GM18907 (cell line): ENCODE results near the gene HIC1.

Experiments used
- ATAC-seq: cut with Tn5 transposase; IDR thresholded peaks from one replicate; pipeline ENCODE4 v1.9.1; 2021; ENCODE audit warnings: mild to moderate bottlenecking, moderate library complexity; ENCODE audit not compliant: unreplicated experiment

Gene HIC1

GRCh38 chr17:2044263-2044894 is 10.5 kb upstream of the HIC1 start:
- no peak for ATAC-seq

DNA sequence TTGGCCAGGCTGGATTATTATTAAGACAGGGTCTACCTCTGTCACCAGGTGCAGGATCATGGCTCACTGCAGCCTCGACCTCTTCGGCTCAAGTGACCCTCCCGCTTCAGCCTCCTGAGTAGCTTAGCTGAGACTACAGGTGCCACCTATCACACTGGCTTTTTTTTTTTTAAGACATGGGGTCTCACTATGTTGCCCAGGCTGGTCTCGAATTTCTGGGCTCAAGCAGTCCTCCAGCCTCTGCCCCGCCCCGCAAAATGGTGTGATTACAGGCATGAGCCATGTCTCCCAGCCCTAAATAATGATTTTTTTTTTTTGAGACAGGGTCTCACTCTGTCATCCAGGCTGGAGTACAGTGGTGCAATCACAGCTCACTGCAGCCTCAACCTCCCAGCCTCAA is 7.3 kb upstream of the HIC1 start:
- ATAC-seq = no peak

GRCh38 chr17:2048805-2049204 is 6.1 kb upstream of the HIC1 start:
- ATAC-seq = no peak

DNA sequence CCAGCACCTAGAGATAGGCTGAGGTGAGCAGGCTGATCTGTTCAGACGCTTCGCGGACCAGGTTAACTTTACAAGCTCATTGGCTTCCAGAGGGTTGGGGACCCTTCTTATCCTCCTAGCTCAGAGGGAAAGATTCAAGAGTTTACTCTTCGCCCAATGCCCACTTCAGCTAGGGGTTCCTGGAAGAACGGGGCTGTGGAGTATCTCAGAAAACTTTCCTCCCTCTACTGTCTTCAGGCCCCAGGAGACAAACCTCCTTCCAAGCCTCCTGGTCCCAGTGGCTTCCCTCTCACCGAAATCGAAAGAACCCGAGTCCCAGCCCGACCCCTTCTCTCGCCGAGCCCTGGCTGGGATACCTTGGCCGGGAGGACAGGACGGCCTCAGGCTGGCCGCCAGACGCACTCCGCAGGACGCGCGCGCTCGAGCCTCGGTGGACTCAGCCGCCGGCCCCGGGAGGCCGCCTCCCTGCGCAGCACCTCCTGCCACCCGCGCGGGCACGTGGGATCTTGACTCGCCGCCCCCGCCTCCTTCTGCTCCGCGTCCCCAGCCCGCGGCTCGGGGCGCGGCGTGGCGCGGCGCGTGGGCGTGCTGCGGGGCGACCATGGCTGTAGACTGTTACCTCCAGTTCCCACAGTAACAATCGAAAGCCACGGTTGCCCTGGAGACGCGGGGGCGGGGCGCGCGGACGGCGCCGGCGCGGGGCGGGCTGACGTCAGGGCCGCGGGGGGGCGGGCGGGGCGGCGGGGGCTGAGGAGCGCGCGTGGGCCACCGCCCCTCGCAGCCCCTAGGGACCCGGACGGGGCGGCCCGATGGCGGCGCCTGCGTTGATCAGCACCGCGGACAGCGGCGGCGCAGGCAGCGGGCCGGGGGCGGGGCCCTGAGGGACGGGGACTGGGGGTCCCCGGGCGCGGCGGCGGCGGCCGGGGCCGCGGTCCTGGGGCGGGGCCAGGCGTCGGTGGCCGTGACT is 5.3 kb upstream of the HIC1 start:
- peak; percentile 50 for ATAC-seq

GRCh38 chr17:2050300-2051060 is 4.4 kb upstream of the HIC1 start:
- peak; percentile 15 for ATAC-seq

- ATAC-seq = no peak
Measured at GRCh38 chr17:2051061-2051932, 3.6 kb upstream of the HIC1 start.

DNA sequence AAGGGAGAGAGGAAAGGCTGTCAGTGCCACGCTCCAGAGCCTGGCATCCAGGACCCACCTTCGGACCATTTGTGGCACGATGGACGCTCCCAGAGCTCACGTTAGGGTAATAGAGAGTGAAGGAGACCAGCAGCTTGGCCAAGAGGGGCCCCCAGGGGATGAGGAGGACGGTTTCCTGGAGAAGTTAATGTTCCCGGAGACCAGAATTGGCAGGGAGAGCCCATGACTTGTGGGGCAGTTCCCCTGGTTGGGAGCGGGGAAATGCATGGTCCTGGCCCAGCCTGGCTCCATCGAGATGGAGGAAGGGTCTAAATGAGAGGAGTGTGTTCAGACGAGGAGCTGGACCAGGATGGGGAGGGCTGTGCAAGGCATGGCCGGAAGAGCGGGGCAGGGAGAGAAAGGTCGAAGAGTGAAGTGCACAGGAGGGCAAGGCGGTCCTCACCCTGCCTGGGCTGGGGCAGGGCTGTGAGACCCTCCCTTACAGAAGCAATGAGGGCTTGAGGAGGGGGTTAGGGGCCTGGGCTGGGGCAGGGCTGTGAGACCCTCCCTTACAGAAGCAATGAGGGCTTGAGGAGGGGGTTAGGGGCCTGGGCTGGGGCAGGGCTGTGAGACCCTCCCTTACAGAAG is 2.9 kb upstream of the HIC1 start:
- ATAC-seq = no peak

- no peak for ATAC-seq
Measured at GRCh38 chr17:2053380-2054261, 1.3 kb upstream of the HIC1 start.

GRCh38 chr17:2054262-2054511 is 716 bp upstream of the HIC1 start:
- no peak for ATAC-seq

GRCh38 chr17:2055292-2056205 is 646 bp downstream of the HIC1 start:
- no peak for ATAC-seq

DNA sequence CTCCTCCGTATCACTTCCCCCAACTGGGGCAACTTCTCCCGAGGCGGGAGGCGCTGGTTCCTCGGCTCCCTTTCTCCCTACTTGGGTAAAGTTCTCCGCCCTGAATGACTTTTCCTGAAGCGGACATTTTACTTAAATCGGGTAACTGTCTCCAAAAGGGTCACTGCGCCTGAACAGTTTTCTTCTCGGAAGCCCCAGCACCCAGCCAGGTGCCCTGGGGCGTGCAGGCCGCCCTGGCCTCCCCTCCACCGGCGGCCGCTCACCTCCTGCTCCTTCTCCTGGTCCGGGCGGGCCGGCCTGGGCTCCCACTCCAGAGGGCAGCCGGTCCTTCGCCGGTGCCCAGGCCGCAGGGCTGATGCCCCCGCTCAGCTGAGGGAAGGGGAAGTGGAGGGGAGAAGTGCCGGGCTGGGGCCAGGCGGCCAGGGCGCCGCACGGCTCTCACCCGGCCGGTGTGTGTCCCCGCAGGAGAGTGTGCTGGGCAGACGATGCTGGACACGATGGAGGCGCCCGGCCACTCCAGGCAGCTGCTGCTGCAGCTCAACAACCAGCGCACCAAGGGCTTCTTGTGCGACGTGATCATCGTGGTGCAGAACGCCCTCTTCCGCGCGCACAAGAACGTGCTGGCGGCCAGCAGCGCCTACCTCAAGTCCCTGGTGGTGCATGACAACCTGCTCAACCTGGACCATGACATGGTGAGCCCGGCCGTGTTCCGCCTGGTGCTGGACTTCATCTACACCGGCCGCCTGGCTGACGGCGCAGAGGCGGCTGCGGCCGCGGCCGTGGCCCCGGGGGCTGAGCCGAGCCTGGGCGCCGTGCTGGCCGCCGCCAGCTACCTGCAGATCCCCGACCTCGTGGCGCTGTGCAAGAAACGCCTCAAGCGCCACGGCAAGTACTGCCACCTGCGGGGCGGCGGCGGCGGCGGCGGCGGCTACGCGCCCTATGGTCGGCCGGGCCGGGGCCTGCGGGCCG is 1.6 kb downstream of the HIC1 start:
- ATAC-seq = no peak

GRCh38 chr17:2057175-2057759 is 2.4 kb downstream of the HIC1 start:
- ATAC-seq = no peak

DNA sequence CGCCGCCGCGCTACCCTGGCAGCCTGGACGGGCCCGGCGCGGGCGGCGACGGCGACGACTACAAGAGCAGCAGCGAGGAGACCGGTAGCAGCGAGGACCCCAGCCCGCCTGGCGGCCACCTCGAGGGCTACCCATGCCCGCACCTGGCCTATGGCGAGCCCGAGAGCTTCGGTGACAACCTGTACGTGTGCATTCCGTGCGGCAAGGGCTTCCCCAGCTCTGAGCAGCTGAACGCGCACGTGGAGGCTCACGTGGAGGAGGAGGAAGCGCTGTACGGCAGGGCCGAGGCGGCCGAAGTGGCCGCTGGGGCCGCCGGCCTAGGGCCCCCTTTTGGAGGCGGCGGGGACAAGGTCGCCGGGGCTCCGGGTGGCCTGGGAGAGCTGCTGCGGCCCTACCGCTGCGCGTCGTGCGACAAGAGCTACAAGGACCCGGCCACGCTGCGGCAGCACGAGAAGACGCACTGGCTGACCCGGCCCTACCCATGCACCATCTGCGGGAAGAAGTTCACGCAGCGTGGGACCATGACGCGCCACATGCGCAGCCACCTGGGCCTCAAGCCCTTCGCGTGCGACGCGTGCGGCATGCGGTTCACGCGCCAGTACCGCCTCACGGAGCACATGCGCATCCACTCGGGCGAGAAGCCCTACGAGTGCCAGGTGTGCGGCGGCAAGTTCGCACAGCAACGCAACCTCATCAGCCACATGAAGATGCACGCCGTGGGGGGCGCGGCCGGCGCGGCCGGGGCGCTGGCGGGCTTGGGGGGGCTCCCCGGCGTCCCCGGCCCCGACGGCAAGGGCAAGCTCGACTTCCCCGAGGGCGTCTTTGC is 3.1 kb downstream of the HIC1 start:
- no peak for ATAC-seq

GRCh38 chr17:2058586-2059546 is 4.0 kb downstream of the HIC1 start:
- no peak for ATAC-seq
